H4 (cell line): Measurements from ENCODE around the gene LGALS9. TPM values are rescaled to one million over a fixed set of nuclear protein-coding genes. Genes with fewer than 3 reads are reported as not detected.

Experiments
- DNase-seq: peaks from one replicate; pipeline ENCODE4 v3.0.0-alpha.2; 2015; ENCODE audit warnings: low spot score
- total RNA-seq: library from RNA; depleted of rRNA; stranded (reverse); fragments of >200 nt; shearing (Covaris generic); gene quantifications from 2 replicates; pipeline ENCODE4 v1.2.3, GENCODE V29; 2014

LGALS9 gene
- total RNA-seq, 1 experiment from 2014 or later, result 6.6 TPM

GRCh38 chr17:27603421-27603770 lies 27.6 kb upstream of the LGALS9 start:
- DNase-seq, result no peak

GRCh38 chr17:27603880-27604794 lies 26.9 kb upstream of the LGALS9 start:
- no peak for DNase-seq

GRCh38 chr17:27605409-27605808 lies 25.6 kb upstream of the LGALS9 start:
- no peak for DNase-seq

- no peak for DNase-seq
These were observed 23.4 kb upstream of the LGALS9 start for GRCh38 chr17:27607521-27608091.

- no peak for DNase-seq
These were observed 22.4 kb upstream of the LGALS9 start for GRCh38 chr17:27608328-27609230.

GRCh38 chr17:27609611-27610303 lies 21.2 kb upstream of the LGALS9 start:
- DNase-seq, result no peak

- no peak for DNase-seq
These were observed 20.7 kb upstream of the LGALS9 start for GRCh38 chr17:27610304-27610677.

- DNase-seq, result no peak
These were observed 18.7 kb upstream of the LGALS9 start for GRCh38 chr17:27612160-27612770.

GRCh38 chr17:27613433-27613832 lies 17.6 kb upstream of the LGALS9 start:
- DNase-seq, result no peak

GRCh38 chr17:27615121-27615520 lies 15.9 kb upstream of the LGALS9 start:
- no peak for DNase-seq

- no peak for DNase-seq
These were observed 14.6 kb upstream of the LGALS9 start for GRCh38 chr17:27616414-27616813.

- DNase-seq, result no peak
These were observed 12.6 kb upstream of the LGALS9 start for GRCh38 chr17:27618417-27618816.

GRCh38 chr17:27620721-27621120 lies 10.3 kb upstream of the LGALS9 start:
- no peak for DNase-seq

GRCh38 chr17:27621536-27621935 lies 9.5 kb upstream of the LGALS9 start:
- no peak for DNase-seq

- DNase-seq, result no peak
These were observed 8.9 kb upstream of the LGALS9 start for GRCh38 chr17:27621942-27622559.

- no peak for DNase-seq
These were observed 8.0 kb upstream of the LGALS9 start for GRCh38 chr17:27622986-27623385.

- no peak for DNase-seq
These were observed 7.4 kb upstream of the LGALS9 start for GRCh38 chr17:27623614-27624013.

- no peak for DNase-seq
These were observed 6.4 kb upstream of the LGALS9 start for GRCh38 chr17:27624539-27624938.

- no peak for DNase-seq
These were observed 5.1 kb upstream of the LGALS9 start for GRCh38 chr17:27625856-27626255.

GRCh38 chr17:27627514-27627913 lies 3.5 kb upstream of the LGALS9 start:
- DNase-seq, result no peak

GRCh38 chr17:27628376-27628775 lies 2.6 kb upstream of the LGALS9 start:
- DNase-seq, result no peak
